Measurements from ENCODE around the gene PDGFA.

PDGFA gene

GRCh38 chr7:451255-452225 lies 68.1 kb downstream of the PDGFA start:
- Histone ChIP-seq H3K36me3 (no peaks in the 10 kb centered on the region), H3K4me1 (ENCODE audit: control insufficient read depth in 1 of 2, insufficient read depth in 1 of 2, low read depth in 1 of 2, low read length in 1 of 2) (no peaks in the 10 kb centered on the region), H3K27me3 (peaks cover 55% of the 10 kb centered on the region), H3K4me3 (ENCODE audit: low read depth in 1 of 2, low read length in 1 of 2) (no peak overlapping the region), H3K27ac (no peak overlapping the region), H3K9me3 (no peaks in the 10 kb centered on the region)
- no peak for TF ChIP-seq CTCF (IDR thresholded peaks at IDR 0.05)

GRCh38 chr7:450741-451140 lies 68.9 kb downstream of the PDGFA start:
- Histone ChIP-seq H3K4me1 (ENCODE audit: control insufficient read depth in 1 of 2, insufficient read depth in 1 of 2, low read depth in 1 of 2, low read length in 1 of 2) (no peaks in the 10 kb centered on the region), H3K36me3 (no peaks in the 10 kb centered on the region), H3K27me3 (peaks cover 55% of the 10 kb centered on the region), H3K9me3 (no peaks in the 10 kb centered on the region), H3K27ac (no peak overlapping the region), H3K4me3 (ENCODE audit: low read depth in 1 of 2, low read length in 1 of 2) (no peak overlapping the region)
- TF ChIP-seq CTCF (IDR thresholded peaks at IDR 0.05), result no peak

- H3K27me3 ChIP-seq, result peaks cover 55% of the 10 kb centered on the region
These were observed 69.6 kb downstream of the PDGFA start for GRCh38 chr7:450036-450435.

GRCh38 chr7:449324-450019 lies 70.2 kb downstream of the PDGFA start:
- Histone ChIP-seq H3K4me3 (ENCODE audit: low read depth in 1 of 2, low read length in 1 of 2) (no peak overlapping the region), H3K36me3 (no peaks in the 10 kb centered on the region), H3K9me3 (no peaks in the 10 kb centered on the region), H3K27ac (no peak overlapping the region), H3K4me1 (ENCODE audit: control insufficient read depth in 1 of 2, insufficient read depth in 1 of 2, low read depth in 1 of 2, low read length in 1 of 2) (no peaks in the 10 kb centered on the region), H3K27me3 (peaks cover 54% of the 10 kb centered on the region)
- TF ChIP-seq CTCF (IDR thresholded peaks at IDR 0.05), result no peak

More at GRCh38 chr7:450036-450435, 69.6 kb downstream of the PDGFA start:
- H3K9me3 ChIP-seq, result no peaks in the 10 kb centered on the region
- H3K4me3 ChIP-seq (ENCODE audit: low read depth in 1 of 2, low read length in 1 of 2), result no peak overlapping the region
- H3K4me1 ChIP-seq (ENCODE audit: control insufficient read depth in 1 of 2, insufficient read depth in 1 of 2, low read depth in 1 of 2, low read length in 1 of 2), result no peaks in the 10 kb centered on the region
- no peak overlapping the region for H3K27ac ChIP-seq
- no peak for TF ChIP-seq CTCF (IDR thresholded peaks at IDR 0.05)
- no peaks in the 10 kb centered on the region for H3K36me3 ChIP-seq

- TF ChIP-seq CTCF (IDR thresholded peaks at IDR 0.05), result no peak
- Histone ChIP-seq H3K9me3 (no peaks in the 10 kb centered on the region), H3K4me1 (ENCODE audit: control insufficient read depth in 1 of 2, insufficient read depth in 1 of 2, low read depth in 1 of 2, low read length in 1 of 2) (no peaks in the 10 kb centered on the region), H3K27me3 (peaks cover 34% of the 10 kb centered on the region), H3K4me3 (ENCODE audit: low read depth in 1 of 2, low read length in 1 of 2) (no peak overlapping the region), H3K36me3 (no peaks in the 10 kb centered on the region), H3K27ac (no peak overlapping the region)
These were observed 72.1 kb downstream of the PDGFA start for GRCh38 chr7:447523-447922.
